H7 (cell line): Measurements from ENCODE around the gene SRRD. TPM values are rescaled to one million over a fixed set of nuclear protein-coding genes. Genes with fewer than 3 reads are reported as not detected.
A peak's percentile ranks its signal among the peaks of the same experiment; 100 is the strongest.

Experiments
- DNase-seq: peaks from one replicate; pipeline ENCODE4 v3.0.0; 2012
- H3K27me3 ChIP-seq: 2 replicates; pipeline ENCODE4 v1.6.0; 2011; ENCODE audit warnings: mild to moderate bottlenecking, low read length; ENCODE audit not compliant: control insufficient read depth, insufficient read depth
- H3K36me3 ChIP-seq: replicated peaks from 2 replicates; pipeline ENCODE4 v1.5.1; 2011; ENCODE audit warnings: low read length; ENCODE audit not compliant: control insufficient read depth, insufficient read depth
- H3K4me3 ChIP-seq: 2 replicates; pipeline ENCODE4 v1.5.1; 2011; ENCODE audit warnings: low read depth, mild to moderate bottlenecking, control low read depth, low read length, moderate library complexity; ENCODE audit not compliant: insufficient read depth
- total RNA-seq: library from RNA; depleted of rRNA; stranded (reverse); fragments of >200 nt; shearing (Covaris generic); gene quantifications from 2 replicates; pipeline ENCODE4 v1.2.3, GENCODE V29; 2014; rRNA removed

Gene SRRD
- total RNA-seq, 1 experiment from 2014 or later, result 32.9 TPM

- Histone ChIP-seq H3K36me3 (peaks cover 37% of the 10 kb centered on the region), H3K27me3 (no peaks in the 10 kb centered on the region), H3K4me3 (no peak overlapping the region)
- DNase-seq, result no peak
Measured at GRCh38 chr22:26534171-26534855, 50.6 kb downstream of the SRRD start.

GRCh38 chr22:26534874-26535602 lies 51.4 kb downstream of the SRRD start:
- H3K36me3 ChIP-seq, result peaks cover 35% of the 10 kb centered on the region
- DNase-seq, result no peak
- H3K27me3 ChIP-seq, result no peaks in the 10 kb centered on the region
- no peak overlapping the region for H3K4me3 ChIP-seq

- Histone ChIP-seq H3K36me3 (peaks cover 36% of the 10 kb centered on the region), H3K27me3 (no peaks in the 10 kb centered on the region), H3K4me3 (no peak overlapping the region)
- no peak for DNase-seq
Measured at GRCh38 chr22:26535603-26535908, 51.9 kb downstream of the SRRD start.

- Histone ChIP-seq H3K4me3 (no peak overlapping the region), H3K36me3 (peaks cover 36% of the 10 kb centered on the region), H3K27me3 (no peaks in the 10 kb centered on the region)
- DNase-seq, result no peak
Measured at GRCh38 chr22:26536056-26536761, 52.5 kb downstream of the SRRD start.

- no peak for DNase-seq
- no peak overlapping the region for H3K4me3 ChIP-seq
- no peaks in the 10 kb centered on the region for H3K27me3 ChIP-seq
- peaks cover 32% of the 10 kb centered on the region for H3K36me3 ChIP-seq
Measured at GRCh38 chr22:26536762-26537134, 53.1 kb downstream of the SRRD start.

- peaks cover 35% of the 10 kb centered on the region for H3K36me3 ChIP-seq
- H3K27me3 ChIP-seq, result no peaks in the 10 kb centered on the region
- no peak for DNase-seq
- H3K4me3 ChIP-seq, result no peak overlapping the region
Measured at GRCh38 chr22:26540119-26540518, 56.4 kb downstream of the SRRD start.

- Histone ChIP-seq H3K4me3 (no peak overlapping the region), H3K36me3 (peaks cover 29% of the 10 kb centered on the region), H3K27me3 (no peaks in the 10 kb centered on the region)
- peak; percentile 50 for DNase-seq
Measured at GRCh38 chr22:26541167-26541819, 57.6 kb downstream of the SRRD start.

- Histone ChIP-seq H3K27me3 (no peaks in the 10 kb centered on the region), H3K36me3 (peaks cover 22% of the 10 kb centered on the region), H3K4me3 (no peak overlapping the region)
- DNase-seq, result no peak
Measured at GRCh38 chr22:26542831-26543230, 59.2 kb downstream of the SRRD start.

Other genes with a start within 250 kb of the SRRD start
- gene ASPHD2, start 54.6 kb upstream of the SRRD start, total RNA-seq, result 6.2 and 7.4 TPM in 2 replicates
- gene HPS4, start 94 bp upstream of the SRRD start, total RNA-seq, result 43.1 and 63.0 TPM in 2 replicates
- 22.2 and 22.8 TPM in 2 replicates for gene TFIP11, start 28.6 kb downstream of the SRRD start, total RNA-seq
- 95.0 and 118 TPM in 2 replicates for gene TPST2, start 106.3 kb downstream of the SRRD start, total RNA-seq
- gene CRYBB1, start 134.2 kb downstream of the SRRD start, total RNA-seq, result 1.9 and 3.1 TPM in 2 replicates
- gene CRYBA4, start 138.1 kb downstream of the SRRD start, total RNA-seq, result 0.22 TPM in 1 of 2 replicates, not detected in the other
- gene MIAT, start 173.7 kb downstream of the SRRD start, total RNA-seq, result 3.0 and 13.4 TPM in 2 replicates